Esophagus (tissue), 2 donors: ENCODE results near the gene PACSIN2. TPM values are rescaled to one million over a fixed set of nuclear protein-coding genes. Genes with fewer than 3 reads are reported as not detected.

Source experiments
- polyA plus RNA-seq, 2 donors: library from polyadenylated mRNA; stranded (reverse); fragments of 200-250 nt; gene quantifications; one replicate each; pipeline ENCODE4 v1.2.3, GENCODE V29; 2013
- donor health status: healthy with polysubstance abuse.
- donor health status: Bipolar disorder and iron deficiency.

The PACSIN2 gene
- polyA plus RNA-seq, 2 donors = 17.1 to 20.3 TPM

Other genes starting within 250 kb of the PACSIN2 start
- 10 to 100 TPM; 12.4 to 13.5 TPM for gene ARFGAP3, start 157.9 kb downstream of the PACSIN2 start, polyA plus RNA-seq
- gene TTLL1, start 74.2 kb upstream of the PACSIN2 start, polyA plus RNA-seq = 1 to 10 TPM; 2.2 to 2.4 TPM
- gene BIK, start 95.6 kb upstream of the PACSIN2 start, polyA plus RNA-seq = 10 to 100 TPM; 11.4 to 18.5 TPM
- gene MCAT, start 128.2 kb upstream of the PACSIN2 start, polyA plus RNA-seq = 10 to 100 TPM; 10.2 to 16.6 TPM
- gene TSPO, start 136.4 kb upstream of the PACSIN2 start, polyA plus RNA-seq = 100 to 1,000 TPM; 660 to 791 TPM
- gene TTLL12, start 172.0 kb upstream of the PACSIN2 start, polyA plus RNA-seq = 10 to 100 TPM; 79.5 to 96.4 TPM